Measurements from ENCODE around the gene SERGEF.

- TF ChIP-seq POLR2A (IDR thresholded peaks at IDR 0.05): no peak
- no peak for TF ChIP-seq CTCF (IDR thresholded peaks at IDR 0.05)
Measured at GRCh38 chr11:17769218-17769617, 243.6 kb downstream of the SERGEF start.
